GM12892 (cell line): ENCODE results near the gene HSD17B4. TPM values are rescaled to one million over a fixed set of nuclear protein-coding genes. Genes with fewer than 3 reads are reported as not detected.
"Not testable (repeated sequence)": the region's sequence is repeated elsewhere in the genome, so short reads cannot be mapped to it uniquely, and the experiment has no call there.

Source experiments
- DNase-seq: peaks from one replicate; pipeline ENCODE4 v3.0.0; 2011; ENCODE audit not compliant: insufficient read length
- FAIRE-seq: peaks from 2 replicates; lab custom pipeline; 2011; peaks lifted over from hg19 to GRCh38; lab: Jason Lieb, UNC
- POLR2A ChIP-seq: IDR thresholded peaks from 2 replicates; pipeline ENCODE4 v1.6.1; 2011; ENCODE audit warnings: low read depth, low read length, control low read depth
- POLR2AphosphoS5 ChIP-seq: IDR thresholded peaks from 2 replicates; pipeline ENCODE4 v1.6.1; 2011; ENCODE audit warnings: low read depth, low read length, control low read depth
- TAF1 ChIP-seq: IDR thresholded peaks from 2 replicates; pipeline ENCODE4 v1.6.1; 2011; ENCODE audit warnings: low read depth, mild to moderate bottlenecking, control low read depth, low read length, borderline replicate concordance
- polyA plus RNA-seq: library from polyadenylated mRNA; unstranded; fragments of >200 nt; gene quantifications from one replicate; pipeline ENCODE4 v1.2.1, GENCODE V29; 2012; ENCODE audit warnings: missing spikeins, inconsistent platforms; ENCODE audit not compliant: missing spikeins

HSD17B4 gene
- 96.4 TPM for polyA plus RNA-seq

GRCh38 chr5:119452373-119453039, at the start of gene HSD17B4:
Gene HSD17B4 (plus strand): TSS chr5:119452497. CDS start chr5:119452576, 79 bp downstream.
- TF ChIP-seq TAF1 = no peak
- peak; percentile 43; the same call in 1 of the 2 replicates for TF ChIP-seq POLR2A
- TF ChIP-seq POLR2AphosphoS5 = no peak
- peak; percentile 96 for FAIRE-seq
- peak; percentile 68 for DNase-seq

GRCh38 chr5:119402555-119402954, 49.7 kb upstream of the HSD17B4 start:
- FAIRE-seq (no peak), DNase-seq (no peak)
- no peak for TF ChIP-seq POLR2A
- no peak for TF ChIP-seq POLR2AphosphoS5
- no peak for TF ChIP-seq TAF1

GRCh38 chr5:119404033-119404432, 48.3 kb upstream of the HSD17B4 start:
- FAIRE-seq (peak; percentile 44), DNase-seq (no peak)
- TF ChIP-seq POLR2AphosphoS5 = no peak
- TF ChIP-seq TAF1 = no peak
- no peak for TF ChIP-seq POLR2A

- DNase-seq = no peak
- FAIRE-seq = peak; percentile 17
- TF ChIP-seq POLR2AphosphoS5 (no peak), TAF1 (no peak), POLR2A (no peak)
These were observed 46.9 kb upstream of the HSD17B4 start for GRCh38 chr5:119405419-119405818.

GRCh38 chr5:119406551-119407110, 45.7 kb upstream of the HSD17B4 start:
- no peak for TF ChIP-seq POLR2AphosphoS5
- no peak for TF ChIP-seq TAF1
- TF ChIP-seq POLR2A = no peak
- DNase-seq (no peak), FAIRE-seq (no peak)

GRCh38 chr5:119409235-119409815, 43.0 kb upstream of the HSD17B4 start:
- peak; percentile 33 for FAIRE-seq
- TF ChIP-seq POLR2AphosphoS5 (no peak), POLR2A (no peak)
- no peak for DNase-seq

GRCh38 chr5:119410448-119411159, 41.7 kb upstream of the HSD17B4 start:
- no peak for DNase-seq
- no peak for FAIRE-seq
- TF ChIP-seq POLR2A = no peak
- no peak for TF ChIP-seq TAF1
- TF ChIP-seq POLR2AphosphoS5 = no peak

GRCh38 chr5:119411361-119412278, 40.7 kb upstream of the HSD17B4 start:
- TF ChIP-seq POLR2AphosphoS5 = no peak
- TF ChIP-seq TAF1 = no peak
- no peak for TF ChIP-seq POLR2A
- peak; percentile 96 for FAIRE-seq
- no peak for DNase-seq

- no peak for FAIRE-seq
- no peak for DNase-seq
- TF ChIP-seq TAF1 = no peak
- TF ChIP-seq POLR2A = no peak
- no peak for TF ChIP-seq POLR2AphosphoS5
These were observed 39.7 kb upstream of the HSD17B4 start for GRCh38 chr5:119412279-119413227.

- DNase-seq, FAIRE-seq: not testable (repeated sequence)
These were observed 38.1 kb upstream of the HSD17B4 start for GRCh38 chr5:119414124-119414734.
